HepG2 (cell line): ENCODE data around the gene MRPL10. TPM values are rescaled to one million over a fixed set of nuclear protein-coding genes. Genes with fewer than 3 reads are reported as not detected.

ENCODE experiments used
- ATAC-seq: fragments of 200-7000 bp; cut with Tn5 transposase; 3 replicates; pipeline ENCODE4 v1.9.1; 2020; ENCODE audit warnings: mild to moderate bottlenecking, moderate library complexity
- BruUV-seq: library from RNA; stranded (reverse); fragments of 400-500 nt; replicated peaks from 2 replicates; lab custom pipeline; 2021; lab: Mats Ljungman, UMichigan
- CTCF ChIA-PET: fragments of 300-600 bp; formaldehyde crosslinking; extraction: SDS; loops from one replicate; lab custom pipeline; 2021; ENCODE audit warnings: low total read pairs, inconsistent platforms, low intra/inter-chr PET ratio; lab: Yijun Ruan, JAX
- POLR2A ChIA-PET: fragments of 350-600 bp; sonication (Branson Sonifier 250); formaldehyde crosslinking; loops from one replicate; lab custom pipeline; 2020; ENCODE audit warnings: antibody characterized with exemption, inconsistent platforms; lab: Yijun Ruan, JAX
- DNase-seq: peaks from one replicate; pipeline ENCODE4 v3.0.0-alpha.2; 2015; ENCODE audit warnings: low spot score
- FAIRE-seq: peaks from 3 replicates; lab custom pipeline; 2011; peaks lifted over from hg19 to GRCh38; lab: Jason Lieb, UNC
- H2AFZ ChIP-seq: one replicate; pipeline ENCODE4 v1.6.1; 2011; ENCODE audit warnings: low read length, inconsistent platforms
- H3K27ac ChIP-seq: fragments of 300-600 bp; 3 replicates; pipeline ENCODE4 v1.8.0; 2011; ENCODE audit warnings: mixed run types, mild to moderate bottlenecking, mixed read lengths, low read length, inconsistent platforms; ENCODE audit not compliant: insufficient read depth; ENCODE audit errors: extremely low read length
- H3K27me3 ChIP-seq, 2 experiments: fragments of 200-600 bp in 1 of 2; 2 replicates in 1 of 2; 3 replicates in 1 of 2; pipeline versions ENCODE4 v1.6.0 to v1.8.0; 2011; ENCODE audit warnings: low read length in 2 of 2, mild to moderate bottlenecking in 2 of 2, moderate library complexity in 2 of 2, inconsistent platforms in 1 of 2; ENCODE audit not compliant: insufficient read depth in 2 of 2, control insufficient read depth in 1 of 2
- H3K36me3 ChIP-seq, 2 experiments: fragments of 200-600 bp in 1 of 2; replicated peaks in 1 of 2; 2 replicates in 1 of 2; 3 replicates in 1 of 2; pipeline versions ENCODE4 v1.5.1 to v1.8.0; 2011; ENCODE audit warnings: low read length in 2 of 2, inconsistent platforms in 1 of 2; ENCODE audit not compliant: insufficient read depth in 2 of 2, control insufficient read depth in 1 of 2
- H3K4me1 ChIP-seq: 2 replicates; pipeline ENCODE4 v1.5.1; 2012; ENCODE audit warnings: low read length, inconsistent platforms; ENCODE audit not compliant: insufficient read depth
- H3K4me2 ChIP-seq: 2 replicates; pipeline ENCODE4 v1.6.0; 2011; ENCODE audit warnings: low read depth, low read length, inconsistent platforms
- H3K4me3 ChIP-seq, 3 experiments: fragments of 200-600 bp in 1 of 3; sonication (generic), shearing (Covaris generic) in 1 of 3; replicated peaks in 1 of 3; 2 replicates each; pipeline ENCODE4 v1.5.1; 2011 to 2016; ENCODE audit warnings: low read length in 3 of 3, inconsistent platforms in 2 of 3, low read depth in 2 of 3, mild to moderate bottlenecking in 2 of 3, control low read depth in 1 of 3, mixed read lengths in 1 of 3; ENCODE audit not compliant: insufficient read depth in 1 of 3
- H3K79me2 ChIP-seq: one replicate; pipeline ENCODE4 v1.6.1; 2011; ENCODE audit warnings: low read length, inconsistent platforms; ENCODE audit not compliant: insufficient read depth
- H3K9ac ChIP-seq: 2 replicates; pipeline ENCODE4 v1.6.0; 2011; ENCODE audit warnings: mild to moderate bottlenecking, low read depth, low read length, inconsistent platforms; ENCODE audit not compliant: insufficient read depth
- H3K9me3 ChIP-seq: 2 replicates; pipeline ENCODE4 v1.5.1; 2012; ENCODE audit warnings: mild to moderate bottlenecking, low read length
- H4K20me1 ChIP-seq: 2 replicates; pipeline ENCODE4 v1.6.0; 2011; ENCODE audit warnings: inconsistent platforms, mild to moderate bottlenecking, low read length, moderate library complexity; ENCODE audit not compliant: insufficient read depth
- BHLHE40 ChIP-seq: IDR thresholded peaks from 2 replicates; pipeline ENCODE4 v1.6.1; 2011; ENCODE audit warnings: low read length, improper control_type of control experiment
- FOXA1 ChIP-seq, 2 experiments: fragments of 450-650 bp in 1 of 2; sonication (generic) in 1 of 2; formaldehyde crosslinking in 1 of 2; IDR thresholded peaks; 2 replicates each; pipeline versions ENCODE4 v1.4.0 to v1.6.1; 2016 to 2020; ENCODE audit warnings: missing genetic modification reagents in 1 of 2
- FOXO1 ChIP-seq: sonication (generic); formaldehyde crosslinking; IDR thresholded peaks from 2 replicates; pipeline ENCODE4 v1.4.0; 2020; ENCODE audit warnings: missing genetic modification reagents
- HNRNPK ChIP-seq: fragments of 200-400 bp; formaldehyde crosslinking; IDR thresholded peaks from 2 replicates; pipeline ENCODE4 v1.6.1; 2018; ENCODE audit warnings: low read length, low read depth, moderate library complexity, mild to moderate bottlenecking; ENCODE audit not compliant: poor library complexity, severe bottlenecking
- MAFK ChIP-seq, 2 experiments: IDR thresholded peaks in 1 of 2; conservative IDR thresholded peaks in 1 of 2; 2 replicates each; pipeline ENCODE4 v1.6.1; 2011; ENCODE audit warnings: improper control_type of control experiment in 2 of 2, low read length in 2 of 2
- RBM22 ChIP-seq: fragments of 200-400 bp; formaldehyde crosslinking; optimal IDR thresholded peaks from 2 replicates; pipeline ENCODE3; 2017; ENCODE audit warnings: mild to moderate bottlenecking, low read length, moderate library complexity
- SAP130 ChIP-seq: IDR thresholded peaks from 2 replicates; pipeline ENCODE4 v1.6.1; 2016; ENCODE audit warnings: low read depth
- SP140L ChIP-seq: sonication (generic); formaldehyde crosslinking; IDR thresholded peaks from 2 replicates; pipeline ENCODE4 v1.4.0; 2020; ENCODE audit warnings: missing genetic modification reagents, borderline replicate concordance
- ZNF350 ChIP-seq: sonication (generic); formaldehyde crosslinking; IDR thresholded peaks from 2 replicates; pipeline ENCODE4 v1.4.0; 2020; ENCODE audit warnings: mild to moderate bottlenecking, low read depth, missing genetic modification reagents, borderline replicate concordance
- ZNF530 ChIP-seq: sonication (generic); formaldehyde crosslinking; IDR thresholded peaks from 2 replicates; pipeline ENCODE4 v1.5.0; 2020; ENCODE audit warnings: low read depth, mild to moderate bottlenecking, missing genetic modification reagents
- ZNF547 ChIP-seq: sonication (generic); formaldehyde crosslinking; IDR thresholded peaks from 2 replicates; pipeline ENCODE4 v1.5.1; 2020; ENCODE audit warnings: mild to moderate bottlenecking, missing genetic modification reagents
- ZNF629 ChIP-seq: sonication (generic); formaldehyde crosslinking; conservative IDR thresholded peaks from 2 replicates; pipeline ENCODE4 v1.5.0; 2020; ENCODE audit warnings: missing genetic modification reagents
- ZNF782 ChIP-seq: sonication (generic); formaldehyde crosslinking; IDR thresholded peaks from 2 replicates; pipeline ENCODE4 v1.4.0; 2020; ENCODE audit warnings: missing genetic modification reagents, mild to moderate bottlenecking, borderline replicate concordance
- ZSCAN31 ChIP-seq: sonication (generic); formaldehyde crosslinking; IDR thresholded peaks from 2 replicates; pipeline ENCODE4 v1.5.0; 2020; ENCODE audit warnings: low read depth, mild to moderate bottlenecking, missing genetic modification reagents
- WGBS: methylation state at CpG from one replicate; pipeline ENCODE4 v1.1.6; 2017; ENCODE audit warnings: low lambda C conversion rate; 5-methylcytosine and 5-hydroxymethylcytosine counted together
- in situ Hi-C: cut with HindIII; loops from 2 replicates; pipeline ENCODE4 v1.10.0; 2017; ENCODE audit warnings: low pct_unique_long_range_greater_than_20kb; ENCODE audit not compliant: extremely low pct_ligation_motif_present
- intact Hi-C: fragments of 100-400 bp; cut with micrococcal nuclease; formaldehyde crosslinking; loops from one replicate; pipeline ENCODE4 v1.10.0; 2022; ENCODE audit not compliant: unreplicated experiment
- polyA plus RNA-seq, 8 experiments: library from polyadenylated mRNA; depleted of rRNA in 3 of 8; stranded (reverse) in 7 of 8; unstranded in 1 of 8; fragments of >200 nt; fragmentation: Illumina TruSeq in 4 of 8; extraction: Trizol in 4 of 8; gene quantifications; 2 replicates each; pipeline versions ENCODE4 v1.2.1 to v1.2.3, GENCODE V29; 2011 to 2016; ENCODE audit warnings: low read depth in 4 of 8, missing spikeins in 1 of 8, mixed read lengths in 1 of 8; ENCODE audit not compliant: insufficient read depth in 1 of 8
- total RNA-seq, 5 experiments: library from RNA; depleted of rRNA; stranded (reverse); fragments of >200 nt; fragmentation: Illumina TruSeq; extraction: Trizol; gene quantifications; 2 replicates each; pipeline ENCODE4 v1.2.3, GENCODE V29; 2016; ENCODE audit warnings: low read depth in 1 of 5
- TF ChIP-seq, protein P1 (sequence below): sonication (generic); formaldehyde crosslinking; IDR thresholded peaks from 2 replicates; pipeline ENCODE4 v1.5.0; 2020; ENCODE audit warnings: missing genetic modification reagents
- TF ChIP-seq, protein P2 (sequence below): sonication (generic); formaldehyde crosslinking; conservative IDR thresholded peaks from 2 replicates; pipeline ENCODE4 v1.4.0; 2020; ENCODE audit warnings: missing genetic modification reagents

The MRPL10 gene
- total and polyA plus RNA-seq, 2 of the 13 experiments (the other 11 are each of a cell fraction or from before 2014, with no cell fraction given), result 56.7 to 149 TPM

DNA sequence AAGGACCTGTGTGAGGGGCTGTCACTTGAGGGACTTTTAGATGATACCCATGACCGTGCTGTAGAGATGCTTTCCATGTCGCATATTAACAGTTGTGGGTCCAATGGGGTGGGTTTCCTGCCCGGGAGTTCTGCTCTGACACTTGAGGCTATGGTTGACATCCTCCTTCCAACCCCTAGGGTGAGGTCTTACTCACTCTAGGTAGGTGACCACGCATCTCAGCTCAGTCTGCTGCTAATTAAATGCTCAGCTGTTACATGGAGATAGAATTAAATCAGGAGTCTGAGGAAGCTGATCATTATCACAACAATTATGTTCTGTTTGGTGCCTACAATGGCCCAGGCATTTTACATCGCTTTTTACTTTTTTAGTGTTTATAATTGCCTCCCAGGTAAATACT, 49.9 kb downstream of the MRPL10 start:
- intact Hi-C loops (no loop called here), in situ Hi-C loops (no loop called here)
- Histone ChIP-seq H3K4me2 (no peak overlapping the region), H3K27ac (no peak overlapping the region), H3K9ac (no peak overlapping the region), H3K4me1 (no peaks in the 10 kb centered on the region), H3K9me3 (no peaks in the 10 kb centered on the region), H4K20me1 (peaks cover 4% of the 10 kb centered on the region; the same call in 1 of the 2 replicates), H3K4me3 (no peak overlapping the region), H3K36me3 (no peaks in the 10 kb centered on the region), H3K27me3 (peaks cover 4 to 51% of the 10 kb centered on the region in 2 experiments; a peak in 3 of 5 replicates), H3K79me2 (no peaks in the 10 kb centered on the region), H2AFZ (no peak overlapping the region)
- ATAC-seq, result no peak
- ChIA-PET CTCF (no interaction called here), POLR2A (no interaction called here)
- WGBS, result under 1% methylated on average over 5 of the region's 5 CpGs
- no peak for DNase-seq
- no TSS peak for BruUV-seq
- no peak for FAIRE-seq
- no peak for TF ChIP-seq ZSCAN31 (CRISPR knock-in tag)

GRCh38 chr17:47778184-47778635, 53.1 kb downstream of the MRPL10 start:
- WGBS, result 56% methylated on average over 38 of the region's 45 CpGs
- POLR2A ChIA-PET, result no interaction called here
- in situ Hi-C loops, result no loop called here

More at GRCh38 chr17:47778184-47778635, 53.1 kb downstream of the MRPL10 start:
- H3K4me1 ChIP-seq, result no peaks in the 10 kb centered on the region
- FAIRE-seq (no peak), DNase-seq (no peak), ATAC-seq (no peak)
- peaks cover 4 to 55% of the 10 kb centered on the region in 2 experiments; a peak in 3 of 5 replicates for H3K27me3 ChIP-seq
- no TSS peak for BruUV-seq
- no peak overlapping the region for H2AFZ ChIP-seq
- CTCF ChIA-PET, result no interaction called here
- no peaks in the 10 kb centered on the region for H3K79me2 ChIP-seq
- H3K4me2 ChIP-seq, result no peak overlapping the region
- no peaks in the 10 kb centered on the region for H3K9me3 ChIP-seq
- peaks cover 4% of the 10 kb centered on the region; the same call in 1 of the 2 replicates for H4K20me1 ChIP-seq
- TF ChIP-seq SAP130 (CRISPR knock-in tag) (no peak), ZNF350 (CRISPR knock-in tag) (no peak), HNRNPK (no peak), BHLHE40 (no peak), ZNF530 (CRISPR knock-in tag) (no peak), ZNF629 (CRISPR knock-in tag) (no peak), FOXO1 (CRISPR knock-in tag) (no peak), ZNF547 (CRISPR knock-in tag) (no peak), FOXA1 (IDR thresholded peaks at IDR 0.05) (no peak), FOXA1 (CRISPR knock-in tag; IDR thresholded peaks at IDR 0.05) (no peak), SP140L (CRISPR knock-in tag) (no peak), RBM22 (no peak), ZNF782 (CRISPR knock-in tag) (no peak), MAFK (conservative IDR thresholded peaks at IDR 0.05 in 1 of 2, IDR thresholded peaks at IDR 0.05 in 1 of 2; ENCODE audit: low read length in 2 of 2) (no peak)
- TF ChIP-seq, protein P1, sequence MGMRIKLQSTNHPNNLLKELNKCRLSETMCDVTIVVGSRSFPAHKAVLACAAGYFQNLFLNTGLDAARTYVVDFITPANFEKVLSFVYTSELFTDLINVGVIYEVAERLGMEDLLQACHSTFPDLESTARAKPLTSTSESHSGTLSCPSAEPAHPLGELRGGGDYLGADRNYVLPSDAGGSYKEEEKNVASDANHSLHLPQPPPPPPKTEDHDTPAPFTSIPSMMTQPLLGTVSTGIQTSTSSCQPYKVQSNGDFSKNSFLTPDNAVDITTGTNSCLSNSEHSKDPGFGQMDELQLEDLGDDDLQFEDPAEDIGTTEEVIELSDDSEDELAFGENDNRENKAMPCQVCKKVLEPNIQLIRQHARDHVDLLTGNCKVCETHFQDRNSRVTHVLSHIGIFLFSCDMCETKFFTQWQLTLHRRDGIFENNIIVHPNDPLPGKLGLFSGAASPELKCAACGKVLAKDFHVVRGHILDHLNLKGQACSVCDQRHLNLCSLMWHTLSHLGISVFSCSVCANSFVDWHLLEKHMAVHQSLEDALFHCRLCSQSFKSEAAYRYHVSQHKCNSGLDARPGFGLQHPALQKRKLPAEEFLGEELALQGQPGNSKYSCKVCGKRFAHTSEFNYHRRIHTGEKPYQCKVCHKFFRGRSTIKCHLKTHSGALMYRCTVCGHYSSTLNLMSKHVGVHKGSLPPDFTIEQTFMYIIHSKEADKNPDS (CRISPR knock-in tag), result no peak
- TF ChIP-seq, protein P2, sequence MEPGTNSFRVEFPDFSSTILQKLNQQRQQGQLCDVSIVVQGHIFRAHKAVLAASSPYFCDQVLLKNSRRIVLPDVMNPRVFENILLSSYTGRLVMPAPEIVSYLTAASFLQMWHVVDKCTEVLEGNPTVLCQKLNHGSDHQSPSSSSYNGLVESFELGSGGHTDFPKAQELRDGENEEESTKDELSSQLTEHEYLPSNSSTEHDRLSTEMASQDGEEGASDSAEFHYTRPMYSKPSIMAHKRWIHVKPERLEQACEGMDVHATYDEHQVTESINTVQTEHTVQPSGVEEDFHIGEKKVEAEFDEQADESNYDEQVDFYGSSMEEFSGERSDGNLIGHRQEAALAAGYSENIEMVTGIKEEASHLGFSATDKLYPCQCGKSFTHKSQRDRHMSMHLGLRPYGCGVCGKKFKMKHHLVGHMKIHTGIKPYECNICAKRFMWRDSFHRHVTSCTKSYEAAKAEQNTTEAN (CRISPR knock-in tag), result no peak
- no peak overlapping the region for H3K27ac ChIP-seq
- no peaks in the 10 kb centered on the region for H3K36me3 ChIP-seq
- H3K4me3 ChIP-seq, result no peak overlapping the region
- intact Hi-C loops, result no loop called here
- H3K9ac ChIP-seq, result no peak overlapping the region
